Tibial nerve (tissue), 4 donors: ENCODE measurements around the gene FAM98A. TPM values are rescaled to one million over a fixed set of nuclear protein-coding genes. Genes with fewer than 3 reads are reported as not detected.

Experiments
- DNase-seq, 2 donors: peaks; one replicate each; pipeline ENCODE4 v3.0.0-alpha.2; 2019; ENCODE audit warnings: low spot score in 2 of 2
- H3K27ac ChIP-seq, 4 donors: fragments of 200-600 bp; sonication (generic) in 3 of 4; one replicate each; pipeline ENCODE4 v1.5.1; 2017 to 2019; ENCODE audit warnings: mild to moderate bottlenecking in 1 of 4
- H3K27me3 ChIP-seq, 2 donors: fragments of 200-600 bp; sonication (generic) in 1 of 2; one replicate each; pipeline versions ENCODE4 v1.5.1 to v1.6.0; 2017 to 2019
- H3K36me3 ChIP-seq, 3 donors: fragments of 200-600 bp; sonication (generic); one replicate each; pipeline ENCODE4 v1.5.1; 2018 to 2019
- H3K4me1 ChIP-seq, 4 donors: fragments of 200-600 bp; sonication (generic) in 3 of 4; one replicate each; pipeline ENCODE4 v1.5.1; 2017 to 2019
- H3K4me3 ChIP-seq, 4 donors: fragments of 200-600 bp; sonication (generic) in 3 of 4; one replicate each; pipeline ENCODE4 v1.5.1; 2017 to 2019; ENCODE audit warnings: mild to moderate bottlenecking in 1 of 4, moderate library complexity in 1 of 4
- H3K9me3 ChIP-seq, 4 donors: fragments of 200-600 bp; sonication (generic) in 3 of 4; one replicate each; pipeline ENCODE4 v1.5.1; 2017 to 2019
- EP300 ChIP-seq, 2 donors: sonication (generic); formaldehyde crosslinking; IDR thresholded peaks; one replicate each; pipeline ENCODE4 v1.6.1; 2017; ENCODE audit warnings: antibody characterized with exemption in 2 of 2, mild to moderate bottlenecking in 1 of 2
- POLR2A ChIP-seq, 2 donors: fragments of 450-650 bp; IDR thresholded peaks; one replicate each; pipeline ENCODE4 v1.6.1; 2017; ENCODE audit warnings: antibody characterized with exemption in 2 of 2, mild to moderate bottlenecking in 2 of 2, moderate library complexity in 2 of 2
- WGBS, 2 donors: methylation state at CpG; one replicate each; pipeline ENCODE4 v1.1.5; 2018; 5-methylcytosine and 5-hydroxymethylcytosine counted together
- total RNA-seq, 4 donors: library from RNA; depleted of rRNA; stranded (reverse); fragments of >200 nt; gene quantifications; one replicate each; pipeline ENCODE4 v1.1.0, GENCODE V29; 2016
- TF ChIP-seq, protein P1 (sequence below), 5 experiments: fragments of 200-600 bp in 3 of 5; fragments of 450-650 bp in 2 of 5; sonication (generic) in 3 of 5; IDR thresholded peaks; one replicate each; pipeline ENCODE4 v1.5.1; 2016 to 2019; ENCODE audit warnings: antibody characterized with exemption in 5 of 5, mild to moderate bottlenecking in 3 of 5, moderate library complexity in 2 of 5

FAM98A gene
- total RNA-seq, 4 donors from 2014 or later: 20.4 to 47.9 (median 25.7) TPM

DNA sequence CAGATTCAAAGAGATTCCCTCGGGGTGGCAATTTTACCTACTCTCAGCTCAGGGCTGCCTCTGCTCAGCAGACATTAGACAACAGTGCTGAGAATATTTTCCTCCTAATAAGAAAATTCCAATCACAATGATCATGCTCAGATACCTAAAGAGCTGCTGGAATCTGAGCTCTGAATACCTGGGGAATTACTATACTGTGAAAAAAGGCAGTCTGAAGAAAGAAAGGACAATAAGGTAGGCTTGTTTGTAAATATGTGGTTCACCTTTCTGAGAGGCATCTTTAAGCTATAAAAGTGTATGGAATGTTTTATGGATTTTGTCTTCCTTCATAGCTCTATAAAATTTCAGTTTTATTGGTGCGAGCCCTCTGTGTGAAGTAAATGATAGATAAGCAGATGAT lies 34.2 kb upstream of the FAM98A start:
- WGBS, 2 donors: 78 to 94% methylated on average over 2 of the region's 2 CpGs

DNA sequence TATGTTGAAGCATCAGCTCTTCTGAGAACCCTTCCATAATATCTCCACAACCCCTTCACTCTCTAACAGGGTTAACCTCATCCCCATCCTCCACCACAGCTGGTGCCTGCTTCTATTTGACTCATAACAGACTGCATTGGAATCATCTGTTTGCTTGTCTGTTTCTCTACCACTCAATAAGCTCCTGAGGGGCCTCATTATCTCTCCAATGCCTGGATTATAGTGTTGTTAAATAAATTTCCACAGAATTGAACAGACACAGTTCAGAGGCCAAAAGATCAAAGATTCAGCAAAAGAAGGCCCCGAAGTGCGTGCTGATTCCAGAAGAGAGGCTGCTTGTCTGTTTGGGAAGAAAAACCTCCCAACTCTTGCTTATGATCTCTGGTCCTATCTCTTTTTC lies 33.7 kb upstream of the FAM98A start:
- Histone ChIP-seq H3K4me3 (no peak overlapping the region), H3K27me3 (no peaks in the 10 kb centered on the region), H3K36me3 (no peaks in the 10 kb centered on the region), H3K9me3 (no peaks in the 10 kb centered on the region), H3K27ac (no peak overlapping the region), H3K4me1 (no peaks in the 10 kb centered on the region)
- TF ChIP-seq EP300 (IDR thresholded peaks at IDR 0.05) (no peak), POLR2A (IDR thresholded peaks at IDR 0.05) (no peak)
- TF ChIP-seq, protein P1, sequence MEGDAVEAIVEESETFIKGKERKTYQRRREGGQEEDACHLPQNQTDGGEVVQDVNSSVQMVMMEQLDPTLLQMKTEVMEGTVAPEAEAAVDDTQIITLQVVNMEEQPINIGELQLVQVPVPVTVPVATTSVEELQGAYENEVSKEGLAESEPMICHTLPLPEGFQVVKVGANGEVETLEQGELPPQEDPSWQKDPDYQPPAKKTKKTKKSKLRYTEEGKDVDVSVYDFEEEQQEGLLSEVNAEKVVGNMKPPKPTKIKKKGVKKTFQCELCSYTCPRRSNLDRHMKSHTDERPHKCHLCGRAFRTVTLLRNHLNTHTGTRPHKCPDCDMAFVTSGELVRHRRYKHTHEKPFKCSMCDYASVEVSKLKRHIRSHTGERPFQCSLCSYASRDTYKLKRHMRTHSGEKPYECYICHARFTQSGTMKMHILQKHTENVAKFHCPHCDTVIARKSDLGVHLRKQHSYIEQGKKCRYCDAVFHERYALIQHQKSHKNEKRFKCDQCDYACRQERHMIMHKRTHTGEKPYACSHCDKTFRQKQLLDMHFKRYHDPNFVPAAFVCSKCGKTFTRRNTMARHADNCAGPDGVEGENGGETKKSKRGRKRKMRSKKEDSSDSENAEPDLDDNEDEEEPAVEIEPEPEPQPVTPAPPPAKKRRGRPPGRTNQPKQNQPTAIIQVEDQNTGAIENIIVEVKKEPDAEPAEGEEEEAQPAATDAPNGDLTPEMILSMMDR (IDR thresholded peaks at IDR 0.05): no peak
- no peak for DNase-seq
- 43 to 57% methylated on average over 2 of the region's 2 CpGs for WGBS, 2 donors

More for the DNA sequence above, 34.2 kb upstream of the FAM98A start:
- Histone ChIP-seq H3K4me3 (no peak overlapping the region), H3K27me3 (no peaks in the 10 kb centered on the region), H3K36me3 (no peaks in the 10 kb centered on the region), H3K27ac (no peak overlapping the region), H3K9me3 (no peaks in the 10 kb centered on the region), H3K4me1 (no peaks in the 10 kb centered on the region)
- TF ChIP-seq, protein P1 (IDR thresholded peaks at IDR 0.05): no peak
- no peak for TF ChIP-seq EP300 (IDR thresholded peaks at IDR 0.05)
- TF ChIP-seq POLR2A (IDR thresholded peaks at IDR 0.05): no peak
- DNase-seq: no peak

DNA sequence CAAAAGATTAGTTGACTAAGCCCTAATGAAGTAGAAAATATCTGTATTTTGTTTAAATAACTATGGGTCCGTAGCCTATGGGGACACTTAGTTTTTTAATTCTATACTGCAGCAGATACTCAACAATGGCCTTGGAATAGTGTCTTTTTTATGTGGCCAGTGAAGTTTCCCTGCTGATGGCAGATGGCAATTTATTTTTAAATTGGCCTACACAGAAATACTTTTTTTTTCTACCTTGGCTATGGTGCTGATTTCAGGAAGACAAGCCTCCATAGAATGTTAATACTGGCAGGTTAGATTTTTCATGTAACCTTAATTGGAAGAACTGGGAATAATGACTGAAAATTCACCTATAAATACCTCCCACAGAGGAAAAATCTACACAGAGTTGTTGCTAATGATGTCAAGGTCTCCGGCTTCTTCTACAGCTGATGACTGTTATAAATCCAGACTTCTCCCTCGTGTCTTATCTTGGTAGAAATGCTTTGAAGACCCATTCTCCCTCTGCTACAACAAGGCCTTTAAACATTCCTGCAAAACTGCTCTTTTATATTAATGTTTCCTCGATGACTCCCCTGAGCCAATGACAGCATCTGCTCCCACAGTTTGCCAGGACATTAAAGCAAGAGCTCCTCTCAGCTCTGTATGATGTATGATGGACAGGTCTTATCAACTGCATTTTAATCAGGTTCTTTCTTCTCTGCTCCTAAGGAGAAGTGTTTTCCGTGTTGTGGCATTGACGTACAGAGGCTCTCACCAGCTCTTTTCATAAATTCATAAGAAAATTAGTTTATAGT lies 29.1 kb upstream of the FAM98A start:
- TF ChIP-seq, protein P1 (IDR thresholded peaks at IDR 0.05): no peak
- TF ChIP-seq POLR2A (IDR thresholded peaks at IDR 0.05): no peak
- TF ChIP-seq EP300 (IDR thresholded peaks at IDR 0.05): no peak
- H3K9me3 ChIP-seq: no peaks in the 10 kb centered on the region
- no peak overlapping the region for H3K27ac ChIP-seq
- H3K27me3 ChIP-seq: no peaks in the 10 kb centered on the region
- WGBS, 2 donors: 80 to 88% methylated on average over 6 of the region's 6 CpGs
- H3K36me3 ChIP-seq: no peaks in the 10 kb centered on the region
- DNase-seq: no peak
- H3K4me3 ChIP-seq: no peak overlapping the region
- no peaks in the 10 kb centered on the region for H3K4me1 ChIP-seq

DNA sequence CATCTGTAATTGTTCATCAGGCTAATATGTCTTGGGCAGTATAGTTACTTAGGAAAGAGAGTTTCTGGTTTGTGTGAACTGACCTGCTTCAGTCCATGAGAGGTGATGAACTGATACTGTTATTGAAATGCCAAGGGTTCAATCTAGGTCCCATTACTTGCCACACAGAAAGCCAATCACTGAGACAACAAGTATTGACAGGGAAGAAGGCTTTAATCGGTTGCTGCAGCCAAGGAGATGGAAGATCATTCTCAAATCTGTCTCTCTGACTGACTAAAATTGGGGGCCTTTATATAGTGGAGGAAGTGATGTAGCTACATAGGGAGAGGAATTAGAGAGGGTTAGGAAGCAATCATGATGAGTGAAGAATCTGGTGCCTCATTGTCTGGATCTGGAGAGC lies 19.9 kb upstream of the FAM98A start:
- Histone ChIP-seq H3K4me3 (no peak overlapping the region), H3K4me1 (no peaks in the 10 kb centered on the region), H3K27ac (no peak overlapping the region), H3K27me3 (no peaks in the 10 kb centered on the region), H3K36me3 (no peaks in the 10 kb centered on the region), H3K9me3 (peaks cover 0 to 24% (median 4%) of the 10 kb centered on the region in 4 donors)
- DNase-seq: no peak
- no peak for TF ChIP-seq EP300 (IDR thresholded peaks at IDR 0.05)
- TF ChIP-seq, protein P1 (IDR thresholded peaks at IDR 0.05): no peak
- WGBS, 2 donors: 97 to 100% methylated on average over 1 of the region's 1 CpG

DNA sequence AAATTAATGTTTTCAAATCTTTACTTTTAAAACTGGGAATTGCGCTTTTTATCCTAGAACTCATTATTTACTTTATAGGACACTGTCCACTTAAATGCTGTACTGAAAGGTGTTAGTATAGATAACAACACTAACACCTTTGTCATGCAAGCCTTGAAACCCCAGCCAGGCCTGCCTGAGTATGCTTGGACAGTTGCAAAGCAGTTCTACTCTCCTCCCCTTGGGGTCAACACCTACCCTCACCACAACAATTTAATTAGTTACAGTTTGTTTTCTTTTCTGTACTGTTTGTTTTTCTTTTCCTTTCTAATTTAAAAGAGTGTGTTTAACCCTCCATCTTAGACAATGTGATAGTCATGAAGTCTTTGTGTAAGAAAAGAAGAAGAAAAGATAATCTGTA lies 18.9 kb upstream of the FAM98A start:
- 94 to 97% methylated on average over 1 of the region's 1 CpG for WGBS, 2 donors
- Histone ChIP-seq H3K4me3 (no peak overlapping the region), H3K36me3 (no peaks in the 10 kb centered on the region), H3K9me3 (peaks cover 0 to 24% (median 4%) of the 10 kb centered on the region in 4 donors), H3K27me3 (no peaks in the 10 kb centered on the region), H3K27ac (no peak overlapping the region), H3K4me1 (no peaks in the 10 kb centered on the region)
- TF ChIP-seq EP300 (IDR thresholded peaks at IDR 0.05): no peak
- TF ChIP-seq, protein P1 (IDR thresholded peaks at IDR 0.05): no peak
- no peak for DNase-seq
